ENCODE data around the gene NPLOC4. TPM values are rescaled to one million over a fixed set of nuclear protein-coding genes. Genes with fewer than 3 reads are reported as not detected.

The NPLOC4 gene
- total and polyA plus RNA-seq, 8 donors = 24.0 to 284 (median 54.8) TPM

DNA sequence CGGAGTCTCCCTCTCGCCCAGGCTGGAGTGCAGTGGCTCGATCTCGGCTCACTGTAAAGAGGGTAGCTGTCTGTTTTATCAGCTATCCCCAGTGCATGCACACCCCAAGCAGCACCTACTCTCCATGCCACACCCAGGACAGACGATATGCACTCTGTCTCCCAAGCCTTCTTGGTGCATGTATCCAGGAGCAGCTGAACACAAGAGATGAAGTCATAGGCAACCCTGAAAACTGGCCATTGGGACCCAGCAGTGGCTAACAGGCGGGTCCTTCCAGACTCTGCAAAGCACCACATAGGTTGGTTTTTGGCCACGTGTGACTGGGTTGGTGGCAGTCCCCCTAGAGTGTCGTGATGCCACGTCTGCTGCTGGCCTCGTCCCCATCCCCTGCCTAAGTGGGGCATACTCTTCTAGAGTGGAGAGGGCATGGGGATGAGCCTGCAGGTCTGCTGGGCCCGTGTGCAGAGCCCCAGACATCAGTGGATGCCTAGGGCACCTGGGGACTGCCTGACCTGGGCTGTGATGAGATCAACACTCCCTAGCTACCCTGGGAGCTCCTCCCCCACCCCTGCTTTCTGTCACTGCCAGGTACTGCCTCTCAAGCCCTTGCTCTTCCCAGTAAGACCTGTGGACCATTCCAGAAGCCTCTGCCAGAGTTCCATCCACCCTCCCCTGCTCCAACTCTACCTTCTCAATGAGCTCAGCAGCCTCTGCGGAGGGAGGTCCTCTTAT lies 10.1 kb upstream of the NPLOC4 start:
- intact Hi-C loops (cut with DNase I; ENCODE audit: low total_unique reads) = no loop called here
- H3K27me3 ChIP-seq = peaks cover 21 to 55% (median 41%) of the 10 kb centered on the region in 3 donors
- H3K9me3 ChIP-seq = peaks cover 0 to 11% (median 9%) of the 10 kb centered on the region in 4 donors
- H3K4me1 ChIP-seq = peaks cover 0 to 10% (median 5%) of the 10 kb centered on the region in 4 donors
- TF ChIP-seq, protein P1, sequence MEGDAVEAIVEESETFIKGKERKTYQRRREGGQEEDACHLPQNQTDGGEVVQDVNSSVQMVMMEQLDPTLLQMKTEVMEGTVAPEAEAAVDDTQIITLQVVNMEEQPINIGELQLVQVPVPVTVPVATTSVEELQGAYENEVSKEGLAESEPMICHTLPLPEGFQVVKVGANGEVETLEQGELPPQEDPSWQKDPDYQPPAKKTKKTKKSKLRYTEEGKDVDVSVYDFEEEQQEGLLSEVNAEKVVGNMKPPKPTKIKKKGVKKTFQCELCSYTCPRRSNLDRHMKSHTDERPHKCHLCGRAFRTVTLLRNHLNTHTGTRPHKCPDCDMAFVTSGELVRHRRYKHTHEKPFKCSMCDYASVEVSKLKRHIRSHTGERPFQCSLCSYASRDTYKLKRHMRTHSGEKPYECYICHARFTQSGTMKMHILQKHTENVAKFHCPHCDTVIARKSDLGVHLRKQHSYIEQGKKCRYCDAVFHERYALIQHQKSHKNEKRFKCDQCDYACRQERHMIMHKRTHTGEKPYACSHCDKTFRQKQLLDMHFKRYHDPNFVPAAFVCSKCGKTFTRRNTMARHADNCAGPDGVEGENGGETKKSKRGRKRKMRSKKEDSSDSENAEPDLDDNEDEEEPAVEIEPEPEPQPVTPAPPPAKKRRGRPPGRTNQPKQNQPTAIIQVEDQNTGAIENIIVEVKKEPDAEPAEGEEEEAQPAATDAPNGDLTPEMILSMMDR (IDR thresholded peaks at IDR 0.05) = no peak
- TF ChIP-seq POLR2A (IDR thresholded peaks at IDR 0.05) = no peak
- DNase-seq = no peak
- WGBS, 5 donors = 50 to 70% (median 62%) methylated on average over 7 to 12 of the region's 12 CpGs
- H3K36me3 ChIP-seq = peaks cover 0 to 5% (median 0%) of the 10 kb centered on the region in 4 donors
- no peak overlapping the region for H3K27ac ChIP-seq
- H3K4me3 ChIP-seq = no peak overlapping the region

DNA sequence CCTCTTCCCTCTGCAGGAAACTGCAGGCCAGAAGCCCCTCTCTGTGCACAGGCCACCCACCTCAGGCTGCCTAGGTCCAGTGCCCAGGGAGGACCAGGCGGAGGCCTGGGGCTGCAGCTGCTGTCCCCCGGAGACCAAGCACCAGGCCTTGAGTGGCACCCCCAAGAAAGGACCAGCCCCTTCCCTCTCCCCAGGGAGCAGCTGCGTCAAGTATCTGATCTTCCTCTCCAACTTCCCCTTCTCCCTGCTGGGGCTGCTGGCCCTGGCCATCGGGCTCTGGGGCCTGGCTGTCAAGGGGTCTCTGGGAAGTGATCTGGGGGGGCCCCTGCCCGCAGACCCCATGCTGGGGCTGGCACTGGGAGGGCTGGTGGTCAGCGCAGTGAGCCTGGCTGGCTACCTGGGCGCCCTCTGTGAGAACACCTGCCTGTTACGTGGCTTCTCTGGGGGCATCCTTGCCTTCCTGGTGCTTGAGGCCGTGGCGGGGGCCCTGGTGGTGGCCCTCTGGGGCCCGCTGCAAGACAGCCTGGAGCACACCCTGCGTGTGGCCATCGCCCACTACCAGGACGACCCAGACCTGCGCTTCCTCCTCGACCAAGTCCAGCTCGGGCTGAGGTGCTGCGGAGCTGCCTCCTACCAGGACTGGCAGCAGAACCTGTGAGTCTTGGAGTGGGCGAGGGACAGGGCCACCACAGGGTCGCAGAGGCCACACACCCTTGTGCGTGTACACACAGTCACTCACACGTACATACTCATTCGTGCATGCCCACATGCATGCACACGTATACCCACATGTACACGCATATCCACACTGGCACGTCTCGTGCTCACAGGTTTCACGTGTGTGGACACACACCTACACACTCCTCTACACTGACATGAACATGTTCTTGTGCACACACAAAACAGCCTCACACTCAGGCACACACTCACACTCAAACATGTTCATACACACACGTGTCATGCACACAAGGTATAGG lies 8.4 kb upstream of the NPLOC4 start:
- no peak for TF ChIP-seq POLR2AphosphoS5 (IDR thresholded peaks at IDR 0.05)
- TF ChIP-seq, protein P1 (IDR thresholded peaks at IDR 0.05) = no peak
- TF ChIP-seq POLR2A (IDR thresholded peaks at IDR 0.05) = no peak
- no peak for TF ChIP-seq EP300 (IDR thresholded peaks at IDR 0.05)
- 77 to 90% (median 86%) methylated on average over 14 to 29 of the region's 29 CpGs for WGBS, 5 donors
- intact Hi-C loops (cut with DNase I; ENCODE audit: low total_unique reads) = no loop called here
- no peak for DNase-seq
- Histone ChIP-seq H3K4me3 (no peak overlapping the region), H3K36me3 (peaks cover 0 to 5% (median 0%) of the 10 kb centered on the region in 4 donors), H3K9me3 (peaks cover 0 to 11% (median 9%) of the 10 kb centered on the region in 4 donors), H3K27me3 (peaks cover 15 to 38% (median 31%) of the 10 kb centered on the region in 3 donors), H3K4me1 (peaks cover 0 to 10% (median 5%) of the 10 kb centered on the region in 4 donors), H3K27ac (no peak overlapping the region)

DNA sequence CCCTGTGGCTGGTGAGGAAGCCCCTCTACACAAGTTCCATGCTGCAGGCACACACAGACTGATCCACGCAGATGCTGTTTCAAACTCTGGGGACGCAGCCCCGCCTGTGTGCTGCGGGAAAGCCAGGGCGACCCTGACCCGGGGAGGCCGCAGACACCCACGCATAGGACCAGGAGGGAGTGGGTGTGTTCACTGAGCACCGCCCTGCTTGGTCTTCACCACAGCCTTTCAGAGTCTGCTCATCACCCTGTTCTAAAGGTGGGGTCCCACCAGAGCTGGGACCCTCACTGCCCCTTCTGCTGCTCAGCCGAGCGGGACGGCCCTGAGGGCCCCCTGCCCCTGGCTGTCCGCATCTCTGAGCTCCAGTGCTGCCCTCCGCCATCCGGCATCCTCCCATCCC lies 7.6 kb upstream of the NPLOC4 start:
- Histone ChIP-seq H3K36me3 (peaks cover 0 to 5% (median 0%) of the 10 kb centered on the region in 4 donors), H3K9me3 (peaks cover 0 to 11% (median 9%) of the 10 kb centered on the region in 4 donors), H3K27ac (no peak overlapping the region), H3K4me1 (peaks cover 0 to 10% (median 5%) of the 10 kb centered on the region in 4 donors), H3K4me3 (no peak overlapping the region), H3K27me3 (peaks cover 14 to 30% (median 25%) of the 10 kb centered on the region in 3 donors)
- WGBS, 5 donors = 86 to 91% (median 89%) methylated on average over 6 to 15 of the region's 15 CpGs
- intact Hi-C loops (cut with DNase I; ENCODE audit: low total_unique reads) = no loop called here
- TF ChIP-seq POLR2A (IDR thresholded peaks at IDR 0.05) = no peak
- DNase-seq = no peak

DNA sequence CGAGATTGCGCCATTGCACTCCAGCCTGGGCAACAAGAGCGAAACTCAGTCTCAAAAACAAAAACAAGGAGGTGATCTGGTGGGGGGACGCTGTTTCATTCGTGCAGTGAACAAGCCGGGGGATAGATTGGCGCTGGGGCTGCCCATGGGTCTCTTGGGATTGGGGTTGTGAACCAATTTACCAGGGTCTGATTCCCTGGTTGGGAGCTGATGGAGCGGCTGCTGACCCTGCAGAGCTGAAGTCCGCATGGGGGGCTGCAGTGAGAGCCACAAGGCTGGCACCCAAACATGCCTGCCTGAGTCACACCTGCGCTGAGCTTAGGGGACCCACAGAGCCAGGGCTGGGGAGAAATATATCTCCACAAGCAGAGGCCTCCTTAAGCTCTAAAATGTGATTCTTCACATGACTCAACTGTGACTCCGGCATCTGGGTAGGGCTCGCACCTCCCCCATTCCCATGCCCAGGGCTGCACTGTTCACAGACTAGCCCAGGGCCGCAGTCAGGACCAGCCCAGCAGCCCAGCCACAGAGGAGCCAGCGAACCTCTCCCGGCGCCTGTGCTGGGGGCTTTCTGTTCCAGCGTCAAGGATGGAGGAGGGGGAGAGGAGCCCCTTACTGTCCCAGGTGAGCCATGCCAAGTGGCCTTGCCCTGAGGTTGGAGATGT lies 5.0 kb upstream of the NPLOC4 start:
- peaks cover 0 to 7% (median 7%) of the 10 kb centered on the region in 4 donors for H3K4me1 ChIP-seq
- intact Hi-C loops (cut with DNase I; ENCODE audit: low total_unique reads) = no loop called here
- peaks cover 0 to 4% (median under 1%) of the 10 kb centered on the region in 3 donors for H3K27me3 ChIP-seq
- no peak overlapping the region for H3K27ac ChIP-seq
- peaks cover 0 to 5% (median 0%) of the 10 kb centered on the region in 4 donors for H3K36me3 ChIP-seq
- TF ChIP-seq, protein P1 (IDR thresholded peaks at IDR 0.05) = no peak
- TF ChIP-seq POLR2A (IDR thresholded peaks at IDR 0.05) (no peak), POLR2AphosphoS5 (IDR thresholded peaks at IDR 0.05) (no peak)
- H3K9me3 ChIP-seq = no peaks in the 10 kb centered on the region
- no peak for DNase-seq
- WGBS, 5 donors = 89 to 97% (median 95%) methylated on average over 9 to 17 of the region's 17 CpGs
- no peak overlapping the region for H3K4me3 ChIP-seq

All from stomach (tissue), 9 donors.